H9 (cell line): ENCODE measurements around the gene RAI1. TPM values are rescaled to one million over a fixed set of nuclear protein-coding genes. Genes with fewer than 3 reads are reported as not detected.

ENCODE experiments used
- DNase-seq: peaks from one replicate; pipeline ENCODE4 v3.0.0-alpha.2; 2017
- H2AFZ ChIP-seq: one replicate; pipeline ENCODE4 v1.6.1; 2013; ENCODE audit warnings: mild to moderate bottlenecking, low read length, control low read depth, moderate library complexity
- H2AK5ac ChIP-seq: 2 replicates; pipeline ENCODE4 v1.6.1; 2013; ENCODE audit warnings: low read length, control low read depth, mixed read lengths; ENCODE audit not compliant: insufficient read length
- H2BK120ac ChIP-seq: one replicate; pipeline ENCODE4 v1.6.1; 2013; ENCODE audit warnings: low read depth, mild to moderate bottlenecking, low read length, control low read depth, inconsistent platforms; ENCODE audit not compliant: poor library complexity, severe bottlenecking
- H2BK12ac ChIP-seq: 2 replicates; pipeline ENCODE4 v1.6.1; 2013; ENCODE audit warnings: low read length, control low read depth, mixed read lengths, low read depth; ENCODE audit not compliant: insufficient read length
- H2BK15ac ChIP-seq: 2 replicates; pipeline ENCODE4 v1.6.1; 2013; ENCODE audit warnings: low read depth, low read length, control low read depth
- H2BK20ac ChIP-seq: one replicate; pipeline ENCODE4 v1.6.1; 2013; ENCODE audit warnings: low read depth, mild to moderate bottlenecking, low read length, control low read depth, inconsistent platforms; ENCODE audit not compliant: poor library complexity, severe bottlenecking
- H2BK5ac ChIP-seq: 2 replicates; pipeline ENCODE4 v1.6.1; 2013; ENCODE audit warnings: low read length, control low read depth, mixed read lengths; ENCODE audit not compliant: insufficient read length
- H3K14ac ChIP-seq: 2 replicates; pipeline ENCODE4 v1.6.1; 2013; ENCODE audit warnings: low read length, control low read depth; ENCODE audit not compliant: insufficient read depth
- H3K18ac ChIP-seq: 2 replicates; pipeline ENCODE4 v1.6.1; 2013; ENCODE audit warnings: low read depth, mild to moderate bottlenecking, mixed read lengths, low read length, control low read depth; ENCODE audit not compliant: insufficient read length
- H3K23ac ChIP-seq: 2 replicates; pipeline ENCODE4 v1.6.1; 2013; ENCODE audit warnings: low read length, control low read depth, mixed read lengths, low read depth; ENCODE audit not compliant: insufficient read length
- H3K23me2 ChIP-seq: 2 replicates; pipeline ENCODE4 v1.6.1; 2013; ENCODE audit warnings: low read depth, mild to moderate bottlenecking, mixed read lengths, low read length, control low read depth; ENCODE audit not compliant: insufficient read length, poor library complexity, severe bottlenecking
- H3K27ac ChIP-seq: 2 replicates; pipeline ENCODE4 v1.5.1; 2013; ENCODE audit warnings: low read length, control low read depth, mixed read lengths, low read depth; ENCODE audit not compliant: insufficient read length
- H3K27me3 ChIP-seq: 2 replicates; pipeline ENCODE4 v1.6.1; 2013; ENCODE audit warnings: low read length, control low read depth, inconsistent platforms; ENCODE audit not compliant: insufficient read depth
- H3K4ac ChIP-seq: 2 replicates; pipeline ENCODE4 v1.6.1; 2013; ENCODE audit warnings: low read depth, mild to moderate bottlenecking, control low read depth, inconsistent platforms, low read length, moderate library complexity
- H3K4me1 ChIP-seq: 2 replicates; pipeline ENCODE4 v1.6.1; 2013; ENCODE audit warnings: low read length, control low read depth, inconsistent platforms; ENCODE audit not compliant: insufficient read depth
- H3K4me2 ChIP-seq: 2 replicates; pipeline ENCODE4 v1.6.1; 2013; ENCODE audit warnings: low read length, control low read depth, mixed read lengths; ENCODE audit not compliant: insufficient read length, insufficient read depth
- H3K56ac ChIP-seq: 2 replicates; pipeline ENCODE4 v1.6.1; 2013; ENCODE audit warnings: low read depth, mild to moderate bottlenecking, mixed read lengths, low read length, control low read depth; ENCODE audit not compliant: insufficient read length
- H3K79me1 ChIP-seq: 2 replicates; pipeline ENCODE4 v1.6.1; 2013; ENCODE audit warnings: low read depth, mild to moderate bottlenecking, moderate library complexity, low read length, control low read depth, inconsistent platforms; ENCODE audit not compliant: insufficient read depth, poor library complexity, severe bottlenecking
- H3K79me2 ChIP-seq: 2 replicates; pipeline ENCODE4 v1.6.1; 2013; ENCODE audit warnings: low read length, control low read depth, inconsistent platforms; ENCODE audit not compliant: insufficient read depth
- H3K9ac ChIP-seq: 2 replicates; pipeline ENCODE4 v1.6.1; 2013; ENCODE audit warnings: low read length, control low read depth, mixed read lengths; ENCODE audit not compliant: insufficient read length; ENCODE audit errors: extremely low read depth
- H3K9me3 ChIP-seq: one replicate; pipeline ENCODE4 v1.6.1; 2013; ENCODE audit warnings: low read depth, low read length, inconsistent platforms; ENCODE audit not compliant: control insufficient read depth
- H3T11ph ChIP-seq: one replicate; pipeline ENCODE4 v1.6.1; 2013; ENCODE audit warnings: mild to moderate bottlenecking, low read length, control low read depth, inconsistent platforms
- H4K20me1 ChIP-seq: one replicate; pipeline ENCODE4 v1.6.1; 2013; ENCODE audit not compliant: control insufficient read depth, insufficient read length, insufficient read depth
- H4K5ac ChIP-seq: 2 replicates; pipeline ENCODE4 v1.6.1; 2013; ENCODE audit warnings: low read depth, mild to moderate bottlenecking, mixed read lengths, low read length, control low read depth; ENCODE audit not compliant: insufficient read length
- H4K8ac ChIP-seq: replicated peaks from 2 replicates; pipeline ENCODE4 v1.6.1; 2013; ENCODE audit warnings: low read length, control low read depth, mixed read lengths, low read depth; ENCODE audit not compliant: insufficient read length
- H4K91ac ChIP-seq: 2 replicates; pipeline ENCODE4 v1.6.1; 2013; ENCODE audit warnings: low read depth, mild to moderate bottlenecking, moderate library complexity, mixed read lengths, low read length, control low read depth; ENCODE audit not compliant: insufficient read length
- H3K27ac Mint-ChIP-seq, 3 experiments: 2 replicates in 2 of 3; 3 replicates in 1 of 3; pipeline ENCODE4 v1.8.0; 2020 to 2021; ENCODE audit warnings: mixed read lengths in 3 of 3, mild to moderate bottlenecking in 1 of 3, moderate library complexity in 1 of 3
- H3K27me3 Mint-ChIP-seq: 2 replicates; pipeline ENCODE4 v1.8.0; 2021; ENCODE audit warnings: low read depth, mild to moderate bottlenecking, moderate library complexity, mixed read lengths
- H3K36me3 Mint-ChIP-seq, 3 experiments: 2 replicates in 2 of 3; 3 replicates in 1 of 3; pipeline ENCODE4 v1.8.0; 2020 to 2021; ENCODE audit warnings: low read depth in 3 of 3, mixed read lengths in 3 of 3; ENCODE audit not compliant: insufficient read depth in 1 of 3
- H3K4me1 Mint-ChIP-seq, 2 experiments: 2 replicates each; pipeline ENCODE4 v1.8.0; 2020; ENCODE audit warnings: mixed read lengths in 2 of 2
- H3K4me3 Mint-ChIP-seq, 2 experiments: 2 replicates in 1 of 2; 3 replicates in 1 of 2; pipeline ENCODE4 v1.8.0; 2020 to 2021; ENCODE audit warnings: mild to moderate bottlenecking in 2 of 2, mixed read lengths in 2 of 2, moderate library complexity in 1 of 2
- H3K9me3 Mint-ChIP-seq, 2 experiments: 2 replicates in 1 of 2; 3 replicates in 1 of 2; pipeline ENCODE4 v1.8.0; 2020; ENCODE audit warnings: mild to moderate bottlenecking in 2 of 2, mixed read lengths in 2 of 2, moderate library complexity in 1 of 2
- CTCF ChIP-seq: fragments of 200-600 bp; sonication (generic); conservative IDR thresholded peaks from 3 replicates; pipeline ENCODE4 v1.8.0; 2021; ENCODE audit warnings: antibody characterized with exemption, mild to moderate bottlenecking
- WGBS: extraction: QIAGEN DNeasy Blood & Tissue Kit; methylation state at CpG from one replicate; pipeline ENCODE4 v1.1.7; 2013; ENCODE audit warnings: missing lambda C conversion rate, low lambda C conversion rate, mixed read lengths; ENCODE audit not compliant: insufficient read length; ENCODE audit errors: extremely low coverage; 5-methylcytosine and 5-hydroxymethylcytosine counted together
- total RNA-seq: library from RNA; stranded (reverse); gene quantifications from 2 replicates; pipeline ENCODE4 v1.2.1, GENCODE V29; 2021

RAI1 gene
- total RNA-seq, 1 experiment from 2014 or later = 1.5 TPM

- H3K79me1 ChIP-seq = no peaks in the 10 kb centered on the region
- no peak overlapping the region for H2BK20ac ChIP-seq
- H3K23me2 ChIP-seq = no peaks in the 10 kb centered on the region
- H3K9me3 ChIP-seq = no peaks in the 10 kb centered on the region
- H3K56ac ChIP-seq = no peak overlapping the region
- Mint-ChIP-seq H3K27me3 (peaks cover 97% of the 10 kb centered on the region), H3K9me3 (no peaks in the 10 kb centered on the region; a peak in 2 of 5 replicates), H3K4me1 (peaks cover 20 to 35% of the 10 kb centered on the region in 2 experiments), H3K4me3 (no peak overlapping the region), H3K27ac (no peak overlapping the region), H3K36me3 (no peaks in the 10 kb centered on the region)
- H4K8ac ChIP-seq = no peak overlapping the region
- peaks cover 6% of the 10 kb centered on the region; the same call in 1 of the 2 replicates for H3K4me1 ChIP-seq
- H3K4ac ChIP-seq = no peak overlapping the region
- no peak overlapping the region for H2AK5ac ChIP-seq
- H3K79me2 ChIP-seq = no peaks in the 10 kb centered on the region
- H3K18ac ChIP-seq = no peak overlapping the region
- no peak overlapping the region for H4K91ac ChIP-seq
- H3K27ac ChIP-seq = no peak overlapping the region
- H2BK12ac ChIP-seq = no peak overlapping the region
- no peak overlapping the region for H2BK15ac ChIP-seq
- no peak overlapping the region for H4K5ac ChIP-seq
- no peak overlapping the region for H2BK120ac ChIP-seq
- H3T11ph ChIP-seq = no peak overlapping the region
- no peak for TF ChIP-seq CTCF
- WGBS = no CpG with 5 or more reads among the region's 6 CpGs
- H4K20me1 ChIP-seq = peaks cover 2% of the 10 kb centered on the region
- no peak overlapping the region for H3K14ac ChIP-seq
- H3K27me3 ChIP-seq = peaks cover 33% of the 10 kb centered on the region; the same call in 1 of the 2 replicates
- H2BK5ac ChIP-seq = no peak overlapping the region
- no peak overlapping the region for H3K4me2 ChIP-seq
- DNase-seq = no peak
- H3K23ac ChIP-seq = no peak overlapping the region
- no peak overlapping the region for H3K9ac ChIP-seq
- H2AFZ ChIP-seq = no peak overlapping the region
Observed at GRCh38 chr17:17675416-17675815, 5.8 kb upstream of the RAI1 start.
